Sigmoid colon (tissue), 7 donors: ENCODE data around the gene CEACAM1. TPM values are rescaled to one million over a fixed set of nuclear protein-coding genes. Genes with fewer than 3 reads are reported as not detected.

Experiments
- DNase-seq: peaks from one replicate; pipeline ENCODE4 v3.0.0-alpha.2; 2019
- H3K27ac ChIP-seq, 4 donors: fragments of 200-600 bp; sonication (generic); one replicate each; pipeline ENCODE4 v1.5.1; 2016 to 2019; ENCODE audit warnings: mild to moderate bottlenecking in 1 of 4
- H3K27me3 ChIP-seq, 3 donors: fragments of 200-600 bp; sonication (generic); one replicate each; pipeline ENCODE4 v1.5.1; 2019; ENCODE audit warnings: mild to moderate bottlenecking in 1 of 3
- H3K36me3 ChIP-seq, 4 donors: fragments of 200-600 bp; sonication (generic); one replicate each; pipeline ENCODE4 v1.5.1; 2016 to 2019
- H3K4me1 ChIP-seq, 4 donors: fragments of 200-600 bp; sonication (generic); one replicate each; pipeline ENCODE4 v1.5.1; 2017 to 2019
- H3K4me3 ChIP-seq, 4 donors: fragments of 200-600 bp; sonication (generic); one replicate each; pipeline ENCODE4 v1.5.1; 2017 to 2019; ENCODE audit warnings: mild to moderate bottlenecking in 2 of 4, moderate library complexity in 1 of 4
- H3K9me3 ChIP-seq, 4 donors: fragments of 200-600 bp in 3 of 4; sonication (generic) in 3 of 4; one replicate each; pipeline versions ENCODE4 v1.5.1 to v1.6.1; 2013 to 2019
- EP300 ChIP-seq, 4 donors: sonication (generic); formaldehyde crosslinking; IDR thresholded peaks; one replicate each; pipeline ENCODE4 v1.6.1; 2017; ENCODE audit warnings: antibody characterized with exemption in 4 of 4
- POLR2A ChIP-seq, 2 donors: fragments of 450-650 bp; IDR thresholded peaks; one replicate each; pipeline ENCODE4 v1.6.1; 2016; ENCODE audit warnings: antibody characterized with exemption in 2 of 2, mild to moderate bottlenecking in 2 of 2, moderate library complexity in 2 of 2
- POLR2AphosphoS5 ChIP-seq, 4 donors: sonication (generic); formaldehyde crosslinking; IDR thresholded peaks; one replicate each; pipeline ENCODE4 v1.6.1; 2017; ENCODE audit warnings: antibody characterized with exemption in 4 of 4
- WGBS, 2 donors: extraction: QIAGEN DNeasy Blood & Tissue Kit; methylation state at CpG; one replicate each; pipeline ENCODE4 v1.1.7; 2013; 5-methylcytosine and 5-hydroxymethylcytosine counted together
- intact Hi-C: fragments of 100-400 bp; cut with DNase I; formaldehyde crosslinking; loops from one replicate; pipeline ENCODE4 v1.15.1; 2023
- polyA plus RNA-seq, 3 donors: library from polyadenylated mRNA; stranded (reverse); fragments of 200-250 nt; gene quantifications; one replicate each; pipeline ENCODE4 v1.2.3, GENCODE V29; 2013
- total RNA-seq, 4 donors: library from RNA; depleted of rRNA; stranded (reverse); fragments of >200 nt; gene quantifications; one replicate each; pipeline ENCODE4 v1.1.0, GENCODE V29; 2016
- TF ChIP-seq, protein P1 (sequence below), 4 experiments: fragments of 450-650 bp in 3 of 4; fragments of 200-600 bp in 1 of 4; IDR thresholded peaks; one replicate each; pipeline ENCODE4 v1.5.1; 2016 to 2019; ENCODE audit warnings: antibody characterized with exemption in 4 of 4, mild to moderate bottlenecking in 3 of 4, moderate library complexity in 2 of 4
- donor health status: healthy with polysubstance abuse.
- donor health status: Bipolar disorder and iron deficiency.
- donor health status: healthy.

CEACAM1 gene
- total and polyA plus RNA-seq, 7 donors, result 0.55 to 444 (median 2.4) TPM

DNA sequence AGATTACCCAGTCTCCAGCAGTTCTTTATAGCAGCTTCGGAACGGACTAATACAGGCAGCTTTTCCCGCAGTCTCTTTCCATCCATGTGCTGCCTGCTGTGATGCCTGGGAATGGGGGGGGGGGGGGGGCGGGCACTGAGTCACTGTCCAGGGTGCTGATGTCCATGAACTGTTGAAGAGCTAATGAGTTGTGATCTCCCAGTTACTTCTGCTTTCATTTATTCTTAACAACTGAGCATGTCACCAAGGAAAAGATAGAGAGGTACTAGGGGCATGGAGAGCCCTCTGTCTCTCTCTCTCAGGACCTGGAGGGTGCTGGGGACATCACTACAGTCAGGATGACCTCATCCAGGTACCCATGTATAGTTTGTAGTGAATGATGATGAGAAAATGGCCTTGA lies 20.3 kb upstream of the CEACAM1 start:
- no peak for DNase-seq
- H3K4me1 ChIP-seq, result no peaks in the 10 kb centered on the region
- H3K9me3 ChIP-seq, result no peaks in the 10 kb centered on the region
- TF ChIP-seq EP300 (IDR thresholded peaks at IDR 0.05), result no peak
- no peak for TF ChIP-seq POLR2AphosphoS5 (IDR thresholded peaks at IDR 0.05)
- TF ChIP-seq, protein P1, sequence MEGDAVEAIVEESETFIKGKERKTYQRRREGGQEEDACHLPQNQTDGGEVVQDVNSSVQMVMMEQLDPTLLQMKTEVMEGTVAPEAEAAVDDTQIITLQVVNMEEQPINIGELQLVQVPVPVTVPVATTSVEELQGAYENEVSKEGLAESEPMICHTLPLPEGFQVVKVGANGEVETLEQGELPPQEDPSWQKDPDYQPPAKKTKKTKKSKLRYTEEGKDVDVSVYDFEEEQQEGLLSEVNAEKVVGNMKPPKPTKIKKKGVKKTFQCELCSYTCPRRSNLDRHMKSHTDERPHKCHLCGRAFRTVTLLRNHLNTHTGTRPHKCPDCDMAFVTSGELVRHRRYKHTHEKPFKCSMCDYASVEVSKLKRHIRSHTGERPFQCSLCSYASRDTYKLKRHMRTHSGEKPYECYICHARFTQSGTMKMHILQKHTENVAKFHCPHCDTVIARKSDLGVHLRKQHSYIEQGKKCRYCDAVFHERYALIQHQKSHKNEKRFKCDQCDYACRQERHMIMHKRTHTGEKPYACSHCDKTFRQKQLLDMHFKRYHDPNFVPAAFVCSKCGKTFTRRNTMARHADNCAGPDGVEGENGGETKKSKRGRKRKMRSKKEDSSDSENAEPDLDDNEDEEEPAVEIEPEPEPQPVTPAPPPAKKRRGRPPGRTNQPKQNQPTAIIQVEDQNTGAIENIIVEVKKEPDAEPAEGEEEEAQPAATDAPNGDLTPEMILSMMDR (IDR thresholded peaks at IDR 0.05), result no peak
- no peak for TF ChIP-seq POLR2A (IDR thresholded peaks at IDR 0.05)
- H3K4me3 ChIP-seq, result no peak overlapping the region
- H3K36me3 ChIP-seq, result no peaks in the 10 kb centered on the region
- 58 to 67% methylated on average over 4 of the region's 4 CpGs for WGBS, 2 donors
- no peak overlapping the region for H3K27ac ChIP-seq
- intact Hi-C loops, result no loop called here
- peaks cover 0 to 2% (median 0%) of the 10 kb centered on the region in 3 donors for H3K27me3 ChIP-seq

GRCh38 chr19:42547929-42548328 lies 19.6 kb upstream of the CEACAM1 start:
- DNase-seq, result no peak
- 39 to 44% methylated on average over 2 of the region's 2 CpGs for WGBS, 2 donors

GRCh38 chr19:42546831-42547500 lies 18.7 kb upstream of the CEACAM1 start:
- no peak for DNase-seq
- 73 to 80% methylated on average over 4 of the region's 4 CpGs for WGBS, 2 donors
- Histone ChIP-seq H3K9me3 (no peaks in the 10 kb centered on the region), H3K4me3 (no peak overlapping the region), H3K36me3 (no peaks in the 10 kb centered on the region), H3K27me3 (peaks cover 0 to 2% (median 0%) of the 10 kb centered on the region in 3 donors), H3K4me1 (no peaks in the 10 kb centered on the region), H3K27ac (no peak overlapping the region)
- TF ChIP-seq, protein P1 (IDR thresholded peaks at IDR 0.05), result no peak
- TF ChIP-seq POLR2A (IDR thresholded peaks at IDR 0.05), result no peak
- no peak for TF ChIP-seq POLR2AphosphoS5 (IDR thresholded peaks at IDR 0.05)
- no peak for TF ChIP-seq EP300 (IDR thresholded peaks at IDR 0.05)
- intact Hi-C loops, result no loop called here

More at GRCh38 chr19:42547929-42548328, 19.6 kb upstream of the CEACAM1 start:
- Histone ChIP-seq H3K4me1 (no peaks in the 10 kb centered on the region), H3K4me3 (no peak overlapping the region), H3K9me3 (no peaks in the 10 kb centered on the region), H3K27ac (no peak overlapping the region), H3K27me3 (peaks cover 0 to 2% (median 0%) of the 10 kb centered on the region in 3 donors), H3K36me3 (no peaks in the 10 kb centered on the region)
- intact Hi-C loops, result no loop called here
- TF ChIP-seq POLR2A (IDR thresholded peaks at IDR 0.05) (no peak), POLR2AphosphoS5 (IDR thresholded peaks at IDR 0.05) (no peak), EP300 (IDR thresholded peaks at IDR 0.05) (no peak)
- TF ChIP-seq, protein P1 (IDR thresholded peaks at IDR 0.05), result no peak

DNA sequence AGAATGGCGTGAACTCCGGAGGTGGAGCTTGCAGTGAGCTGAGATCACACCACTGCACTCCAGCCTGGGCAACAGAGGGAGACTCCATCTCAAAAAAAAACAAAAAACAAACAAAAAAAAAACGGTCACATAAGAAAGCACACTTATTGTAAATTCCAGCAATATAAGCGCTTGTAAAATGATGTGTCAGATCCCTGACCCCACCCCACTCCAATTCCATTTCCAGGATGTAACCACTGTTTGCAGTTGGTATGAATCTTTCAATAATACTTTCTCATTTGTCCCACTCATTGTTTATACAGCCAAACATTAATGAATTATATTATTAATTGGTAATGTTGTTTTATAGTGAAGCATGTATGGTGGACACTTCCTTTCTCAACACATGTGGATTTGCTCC lies 15.9 kb upstream of the CEACAM1 start:
- 19 to 78% methylated on average over 4 of the region's 4 CpGs for WGBS, 2 donors
- H3K4me1 ChIP-seq, result no peaks in the 10 kb centered on the region
- TF ChIP-seq POLR2A (IDR thresholded peaks at IDR 0.05) (no peak), POLR2AphosphoS5 (IDR thresholded peaks at IDR 0.05) (no peak), EP300 (IDR thresholded peaks at IDR 0.05) (no peak)
- TF ChIP-seq, protein P1 (IDR thresholded peaks at IDR 0.05), result no peak
- no peak overlapping the region for H3K4me3 ChIP-seq
- peaks cover 0 to 2% (median 0%) of the 10 kb centered on the region in 3 donors for H3K27me3 ChIP-seq
- H3K9me3 ChIP-seq, result no peaks in the 10 kb centered on the region
- no peak overlapping the region for H3K27ac ChIP-seq
- no peak for DNase-seq
- intact Hi-C loops, result no loop called here
- no peaks in the 10 kb centered on the region for H3K36me3 ChIP-seq
